HepG2 (cell line): Measurements from ENCODE around the gene COQ9. TPM values are rescaled to one million over a fixed set of nuclear protein-coding genes. Genes with fewer than 3 reads are reported as not detected.

Source experiments
- GZF1 ChIP-seq: sonication (generic); formaldehyde crosslinking; IDR thresholded peaks from 2 replicates; pipeline ENCODE4 v1.5.1; 2020; ENCODE audit warnings: mild to moderate bottlenecking, missing genetic modification reagents
- HNRNPLL ChIP-seq: fragments of 200-400 bp; formaldehyde crosslinking; IDR thresholded peaks from 2 replicates; pipeline ENCODE4 v1.6.1; 2017; ENCODE audit warnings: mild to moderate bottlenecking, low read depth, low read length; ENCODE audit not compliant: poor library complexity, severe bottlenecking
- PAXIP1 ChIP-seq: sonication (generic); formaldehyde crosslinking; conservative IDR thresholded peaks from 2 replicates; pipeline ENCODE4 v1.4.0; 2020; ENCODE audit warnings: mild to moderate bottlenecking, missing genetic modification reagents, moderate library complexity
- ZNF24 ChIP-seq: fragments of 450-650 bp; IDR thresholded peaks from 2 replicates; pipeline ENCODE4 v1.6.1; 2017; ENCODE audit warnings: antibody characterized with exemption, mild to moderate bottlenecking
- ZNF451 ChIP-seq: sonication (generic); formaldehyde crosslinking; IDR thresholded peaks from 2 replicates; pipeline ENCODE4 v1.5.0; 2020; ENCODE audit warnings: mild to moderate bottlenecking, missing genetic modification reagents
- ZNF546 ChIP-seq: sonication (generic); formaldehyde crosslinking; conservative IDR thresholded peaks from 2 replicates; pipeline ENCODE4 v1.8.1; 2023; ENCODE audit warnings: mild to moderate bottlenecking, missing genetic modification reagents
- ZNF607 ChIP-seq: sonication (generic); formaldehyde crosslinking; IDR thresholded peaks from 2 replicates; pipeline ENCODE4 v1.5.1; 2020; ENCODE audit warnings: missing genetic modification reagents, mild to moderate bottlenecking, borderline replicate concordance
- ZNF747 ChIP-seq: sonication (generic); formaldehyde crosslinking; IDR thresholded peaks from 2 replicates; pipeline ENCODE4 v1.8.1; 2023; ENCODE audit warnings: missing genetic modification reagents, mild to moderate bottlenecking, borderline replicate concordance
- ZNF773 ChIP-seq: sonication (generic); formaldehyde crosslinking; IDR thresholded peaks from 2 replicates; pipeline ENCODE4 v1.4.0; 2020; ENCODE audit warnings: missing genetic modification reagents, borderline replicate concordance
- polyA plus RNA-seq, 8 experiments: library from polyadenylated mRNA; depleted of rRNA in 3 of 8; stranded (reverse) in 7 of 8; unstranded in 1 of 8; fragments of >200 nt; fragmentation: Illumina TruSeq in 4 of 8; extraction: Trizol in 4 of 8; gene quantifications; 2 replicates each; pipeline versions ENCODE4 v1.2.1 to v1.2.3, GENCODE V29; 2011 to 2016; ENCODE audit warnings: low read depth in 4 of 8, missing spikeins in 1 of 8, mixed read lengths in 1 of 8; ENCODE audit not compliant: insufficient read depth in 1 of 8
- total RNA-seq, 5 experiments: library from RNA; depleted of rRNA; stranded (reverse); fragments of >200 nt; fragmentation: Illumina TruSeq; extraction: Trizol; gene quantifications; 2 replicates each; pipeline ENCODE4 v1.2.3, GENCODE V29; 2016; ENCODE audit warnings: low read depth in 1 of 5
- TF ChIP-seq, protein P1 (sequence below): sonication (generic); formaldehyde crosslinking; IDR thresholded peaks from 2 replicates; pipeline ENCODE4 v1.4.0; 2020; ENCODE audit warnings: missing genetic modification reagents
- TF ChIP-seq, protein P2 (sequence below): sonication (generic); formaldehyde crosslinking; IDR thresholded peaks from 2 replicates; pipeline ENCODE4 v1.5.0; 2020; ENCODE audit warnings: missing genetic modification reagents
- TF ChIP-seq, protein P3 (sequence below): sonication (generic); formaldehyde crosslinking; IDR thresholded peaks from 2 replicates; pipeline ENCODE4 v1.5.0; 2020; ENCODE audit warnings: mild to moderate bottlenecking, missing genetic modification reagents, borderline replicate concordance

The COQ9 gene
- total and polyA plus RNA-seq, 2 of the 13 experiments (the other 11 are each of a cell fraction or from before 2014, with no cell fraction given) = 57.5 to 108 TPM

- TF ChIP-seq, protein P1, sequence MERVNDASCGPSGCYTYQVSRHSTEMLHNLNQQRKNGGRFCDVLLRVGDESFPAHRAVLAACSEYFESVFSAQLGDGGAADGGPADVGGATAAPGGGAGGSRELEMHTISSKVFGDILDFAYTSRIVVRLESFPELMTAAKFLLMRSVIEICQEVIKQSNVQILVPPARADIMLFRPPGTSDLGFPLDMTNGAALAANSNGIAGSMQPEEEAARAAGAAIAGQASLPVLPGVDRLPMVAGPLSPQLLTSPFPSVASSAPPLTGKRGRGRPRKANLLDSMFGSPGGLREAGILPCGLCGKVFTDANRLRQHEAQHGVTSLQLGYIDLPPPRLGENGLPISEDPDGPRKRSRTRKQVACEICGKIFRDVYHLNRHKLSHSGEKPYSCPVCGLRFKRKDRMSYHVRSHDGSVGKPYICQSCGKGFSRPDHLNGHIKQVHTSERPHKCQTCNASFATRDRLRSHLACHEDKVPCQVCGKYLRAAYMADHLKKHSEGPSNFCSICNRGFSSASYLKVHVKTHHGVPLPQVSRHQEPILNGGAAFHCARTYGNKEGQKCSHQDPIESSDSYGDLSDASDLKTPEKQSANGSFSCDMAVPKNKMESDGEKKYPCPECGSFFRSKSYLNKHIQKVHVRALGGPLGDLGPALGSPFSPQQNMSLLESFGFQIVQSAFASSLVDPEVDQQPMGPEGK = peak; percentile 97
- TF ChIP-seq ZNF607 (CRISPR knock-in tag) = peak; percentile 72; the same call in 1 of the 2 replicates
- 0 out of 2 replicates have a peak, but pooled peaks have one; percentile 51 for TF ChIP-seq ZNF546 (CRISPR knock-in tag)
- TF ChIP-seq PAXIP1 (CRISPR knock-in tag) = peak; percentile 96
- TF ChIP-seq, protein P2, sequence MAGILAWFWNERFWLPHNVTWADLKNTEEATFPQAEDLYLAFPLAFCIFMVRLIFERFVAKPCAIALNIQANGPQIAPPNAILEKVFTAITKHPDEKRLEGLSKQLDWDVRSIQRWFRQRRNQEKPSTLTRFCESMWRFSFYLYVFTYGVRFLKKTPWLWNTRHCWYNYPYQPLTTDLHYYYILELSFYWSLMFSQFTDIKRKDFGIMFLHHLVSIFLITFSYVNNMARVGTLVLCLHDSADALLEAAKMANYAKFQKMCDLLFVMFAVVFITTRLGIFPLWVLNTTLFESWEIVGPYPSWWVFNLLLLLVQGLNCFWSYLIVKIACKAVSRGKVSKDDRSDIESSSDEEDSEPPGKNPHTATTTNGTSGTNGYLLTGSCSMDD (CRISPR knock-in tag) = no peak
- TF ChIP-seq ZNF747 (CRISPR knock-in tag) = 0 out of 2 replicates have a peak, but pooled peaks have one; percentile 48
- TF ChIP-seq ZNF24 = no peak
- TF ChIP-seq HNRNPLL = peak; percentile 56
- TF ChIP-seq, protein P3, sequence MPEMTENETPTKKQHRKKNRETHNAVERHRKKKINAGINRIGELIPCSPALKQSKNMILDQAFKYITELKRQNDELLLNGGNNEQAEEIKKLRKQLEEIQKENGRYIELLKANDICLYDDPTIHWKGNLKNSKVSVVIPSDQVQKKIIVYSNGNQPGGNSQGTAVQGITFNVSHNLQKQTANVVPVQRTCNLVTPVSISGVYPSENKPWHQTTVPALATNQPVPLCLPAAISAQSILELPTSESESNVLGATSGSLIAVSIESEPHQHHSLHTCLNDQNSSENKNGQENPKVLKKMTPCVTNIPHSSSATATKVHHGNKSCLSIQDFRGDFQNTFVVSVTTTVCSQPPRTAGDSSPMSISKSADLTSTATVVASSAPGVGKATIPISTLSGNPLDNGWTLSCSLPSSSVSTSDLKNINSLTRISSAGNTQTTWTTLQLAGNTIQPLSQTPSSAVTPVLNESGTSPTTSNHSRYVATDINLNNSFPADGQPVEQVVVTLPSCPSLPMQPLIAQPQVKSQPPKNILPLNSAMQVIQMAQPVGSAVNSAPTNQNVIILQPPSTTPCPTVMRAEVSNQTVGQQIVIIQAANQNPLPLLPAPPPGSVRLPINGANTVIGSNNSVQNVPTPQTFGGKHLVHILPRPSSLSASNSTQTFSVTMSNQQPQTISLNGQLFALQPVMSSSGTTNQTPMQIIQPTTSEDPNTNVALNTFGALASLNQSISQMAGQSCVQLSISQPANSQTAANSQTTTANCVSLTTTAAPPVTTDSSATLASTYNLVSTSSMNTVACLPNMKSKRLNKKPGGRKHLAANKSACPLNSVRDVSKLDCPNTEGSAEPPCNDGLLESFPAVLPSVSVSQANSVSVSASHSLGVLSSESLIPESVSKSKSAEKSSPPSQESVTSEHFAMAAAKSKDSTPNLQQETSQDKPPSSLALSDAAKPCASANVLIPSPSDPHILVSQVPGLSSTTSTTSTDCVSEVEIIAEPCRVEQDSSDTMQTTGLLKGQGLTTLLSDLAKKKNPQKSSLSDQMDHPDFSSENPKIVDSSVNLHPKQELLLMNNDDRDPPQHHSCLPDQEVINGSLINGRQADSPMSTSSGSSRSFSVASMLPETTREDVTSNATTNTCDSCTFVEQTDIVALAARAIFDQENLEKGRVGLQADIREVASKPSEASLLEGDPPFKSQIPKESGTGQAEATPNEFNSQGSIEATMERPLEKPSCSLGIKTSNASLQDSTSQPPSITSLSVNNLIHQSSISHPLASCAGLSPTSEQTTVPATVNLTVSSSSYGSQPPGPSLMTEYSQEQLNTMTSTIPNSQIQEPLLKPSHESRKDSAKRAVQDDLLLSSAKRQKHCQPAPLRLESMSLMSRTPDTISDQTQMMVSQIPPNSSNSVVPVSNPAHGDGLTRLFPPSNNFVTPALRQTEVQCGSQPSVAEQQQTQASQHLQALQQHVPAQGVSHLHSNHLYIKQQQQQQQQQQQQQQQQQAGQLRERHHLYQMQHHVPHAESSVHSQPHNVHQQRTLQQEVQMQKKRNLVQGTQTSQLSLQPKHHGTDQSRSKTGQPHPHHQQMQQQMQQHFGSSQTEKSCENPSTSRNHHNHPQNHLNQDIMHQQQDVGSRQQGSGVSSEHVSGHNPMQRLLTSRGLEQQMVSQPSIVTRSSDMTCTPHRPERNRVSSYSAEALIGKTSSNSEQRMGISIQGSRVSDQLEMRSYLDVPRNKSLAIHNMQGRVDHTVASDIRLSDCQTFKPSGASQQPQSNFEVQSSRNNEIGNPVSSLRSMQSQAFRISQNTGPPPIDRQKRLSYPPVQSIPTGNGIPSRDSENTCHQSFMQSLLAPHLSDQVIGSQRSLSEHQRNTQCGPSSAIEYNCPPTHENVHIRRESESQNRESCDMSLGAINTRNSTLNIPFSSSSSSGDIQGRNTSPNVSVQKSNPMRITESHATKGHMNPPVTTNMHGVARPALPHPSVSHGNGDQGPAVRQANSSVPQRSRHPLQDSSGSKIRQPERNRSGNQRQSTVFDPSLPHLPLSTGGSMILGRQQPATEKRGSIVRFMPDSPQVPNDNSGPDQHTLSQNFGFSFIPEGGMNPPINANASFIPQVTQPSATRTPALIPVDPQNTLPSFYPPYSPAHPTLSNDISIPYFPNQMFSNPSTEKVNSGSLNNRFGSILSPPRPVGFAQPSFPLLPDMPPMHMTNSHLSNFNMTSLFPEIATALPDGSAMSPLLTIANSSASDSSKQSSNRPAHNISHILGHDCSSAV (CRISPR knock-in tag) = 0 out of 2 replicates have a peak, but pooled peaks have one; percentile 90
- TF ChIP-seq ZNF451 = peak; percentile 86; the same call in 1 of the 2 replicates
- peak; percentile 97 for TF ChIP-seq GZF1 (CRISPR knock-in tag)
- TF ChIP-seq ZNF773 (CRISPR knock-in tag) = no peak
Measured at GRCh38 chr16:57482845-57483545, 35.7 kb downstream of the COQ9 start (continued).
